GM19324 (cell line): ENCODE measurements around the gene MTCL1.

Experiments
- ATAC-seq: cut with Tn5 transposase; IDR thresholded peaks from one replicate; pipeline ENCODE4 v1.9.1; 2021; ENCODE audit warnings: mild to moderate bottlenecking, moderate library complexity; ENCODE audit not compliant: unreplicated experiment, low FRiP score

The MTCL1 gene

DNA sequence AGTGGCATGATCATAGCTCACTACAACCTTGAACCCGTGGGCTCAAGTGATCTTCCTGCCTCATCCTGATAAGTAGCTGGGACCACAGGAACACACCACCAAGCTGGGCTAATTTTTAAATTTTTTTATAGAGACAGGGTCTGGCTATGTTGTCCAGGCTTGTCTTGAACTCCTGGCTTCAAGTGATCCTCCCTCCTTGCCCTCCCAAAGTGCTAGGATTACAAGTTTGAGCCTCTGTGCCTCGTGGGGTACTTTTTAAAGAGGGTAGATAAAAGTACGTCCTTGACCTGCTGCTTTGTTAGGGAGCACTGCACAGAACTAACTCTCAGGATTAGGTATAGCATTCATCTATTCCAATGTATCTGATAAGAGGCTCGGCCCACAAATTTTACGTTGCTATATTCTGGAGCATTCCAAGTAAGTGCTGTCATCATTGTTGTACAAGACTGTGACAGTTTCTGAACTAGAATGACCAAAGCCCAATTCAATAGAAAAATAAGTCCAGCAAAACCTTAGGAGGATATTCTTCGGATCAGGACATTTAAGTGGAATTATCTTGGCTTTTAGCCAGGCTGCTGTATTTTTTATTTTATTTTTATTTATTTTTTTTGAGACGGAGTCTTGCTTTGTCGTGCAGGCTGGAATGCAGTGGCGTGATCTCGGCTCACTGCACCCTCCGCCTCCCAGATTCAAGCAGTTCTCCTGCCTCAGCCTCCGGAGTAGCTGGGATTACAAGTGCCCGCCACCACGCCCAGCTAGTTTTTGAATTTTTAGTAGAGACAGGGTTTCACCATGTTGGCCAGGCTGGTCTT is 4.1 kb downstream of the MTCL1 start:
- no peak for ATAC-seq

DNA sequence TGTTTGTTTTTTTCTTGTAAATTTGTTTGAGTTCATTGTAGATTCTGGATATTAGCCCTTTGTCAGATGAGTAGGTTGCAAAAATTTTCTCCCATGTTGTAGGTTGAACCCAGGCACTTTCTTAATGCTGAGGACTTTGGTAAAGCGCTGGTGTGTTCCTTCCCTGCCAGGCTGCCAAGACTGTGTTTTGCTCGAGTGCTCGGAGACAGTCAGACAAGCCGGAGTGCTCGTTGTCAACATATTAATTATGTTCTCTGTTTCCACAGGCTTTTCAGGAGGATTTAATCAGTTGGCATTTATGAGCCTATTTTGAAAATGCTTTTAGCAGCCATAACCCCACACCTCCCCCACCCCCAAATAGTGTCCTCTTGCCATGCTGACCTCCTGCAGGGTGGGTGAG is 6.4 kb downstream of the MTCL1 start:
- ATAC-seq, result no peak

DNA sequence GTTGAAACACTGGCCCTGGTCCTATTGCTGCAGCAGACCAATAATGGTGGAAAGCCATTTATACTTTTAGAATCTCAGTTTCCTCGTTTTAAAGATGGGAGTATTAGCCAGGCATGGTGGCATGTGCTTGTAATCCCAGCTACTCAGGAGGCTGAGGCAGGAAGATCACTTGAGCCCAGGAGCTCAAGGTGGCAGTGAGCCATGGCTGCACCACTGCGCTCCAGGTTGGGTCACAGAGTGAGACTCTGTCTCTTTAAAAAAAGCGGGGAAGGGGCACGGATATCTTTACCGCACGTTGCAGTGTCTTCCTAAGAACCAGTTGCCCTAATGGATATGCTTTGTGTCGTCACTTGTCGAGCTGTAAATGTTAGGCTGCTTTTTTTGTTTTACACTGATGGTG is 8.3 kb downstream of the MTCL1 start:
- no peak for ATAC-seq

DNA sequence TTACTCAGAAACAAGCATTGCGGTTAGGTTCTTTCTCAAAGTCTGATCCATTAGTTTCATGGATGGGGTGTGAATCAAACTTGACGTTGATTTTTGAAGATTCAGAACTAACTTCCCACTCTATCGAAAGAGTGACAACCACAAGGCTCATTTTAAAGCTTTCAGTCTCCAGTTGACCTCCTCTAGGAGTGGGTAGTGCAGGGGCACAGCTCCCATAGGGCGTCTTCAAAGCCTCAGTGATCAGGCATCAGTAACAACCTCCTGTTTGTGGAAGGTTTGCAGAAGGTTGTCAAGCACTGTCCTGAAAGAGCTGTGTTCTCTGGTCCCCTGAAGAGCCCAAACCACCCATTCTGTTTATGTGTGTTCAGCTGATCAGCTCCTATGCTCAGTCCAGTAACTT is 10.2 kb downstream of the MTCL1 start:
- ATAC-seq, result no peak

DNA sequence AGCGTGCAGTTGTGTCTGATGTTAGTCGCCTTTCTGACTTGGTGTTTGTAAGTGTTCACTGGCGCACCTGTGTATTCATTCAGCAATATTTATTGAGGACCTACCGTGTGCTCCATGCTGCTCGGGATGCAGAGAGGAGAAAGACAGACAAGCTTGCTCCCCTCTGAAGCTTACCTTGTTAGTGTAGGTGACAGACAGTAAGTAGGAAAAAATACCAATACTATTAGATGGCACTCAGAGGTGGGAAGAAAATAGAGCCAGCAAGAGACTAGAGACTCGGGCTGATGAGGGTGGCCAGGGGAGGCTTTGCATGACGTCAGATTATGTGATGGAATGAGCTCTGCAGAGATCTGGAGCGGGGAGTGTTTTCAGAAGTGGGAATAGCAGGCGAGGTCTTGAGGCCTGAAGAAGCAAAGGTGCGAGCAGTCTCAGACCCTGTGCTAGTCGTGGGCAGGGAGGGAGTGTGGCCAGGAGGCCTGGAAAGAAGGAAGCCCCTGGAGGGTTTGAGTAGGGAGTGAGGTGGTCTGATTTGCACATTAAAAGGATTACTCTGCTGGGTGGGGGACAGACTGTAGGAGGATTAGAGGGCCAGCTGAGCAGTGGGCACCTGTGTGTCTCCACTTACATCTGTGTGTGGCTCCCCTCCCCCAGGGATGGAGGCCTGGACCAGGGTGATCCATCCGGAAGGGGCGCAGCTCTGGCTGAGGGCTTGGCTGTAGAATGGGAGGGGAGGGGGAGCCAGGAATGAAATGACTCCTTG is 11.8 kb downstream of the MTCL1 start:
- no peak for ATAC-seq

DNA sequence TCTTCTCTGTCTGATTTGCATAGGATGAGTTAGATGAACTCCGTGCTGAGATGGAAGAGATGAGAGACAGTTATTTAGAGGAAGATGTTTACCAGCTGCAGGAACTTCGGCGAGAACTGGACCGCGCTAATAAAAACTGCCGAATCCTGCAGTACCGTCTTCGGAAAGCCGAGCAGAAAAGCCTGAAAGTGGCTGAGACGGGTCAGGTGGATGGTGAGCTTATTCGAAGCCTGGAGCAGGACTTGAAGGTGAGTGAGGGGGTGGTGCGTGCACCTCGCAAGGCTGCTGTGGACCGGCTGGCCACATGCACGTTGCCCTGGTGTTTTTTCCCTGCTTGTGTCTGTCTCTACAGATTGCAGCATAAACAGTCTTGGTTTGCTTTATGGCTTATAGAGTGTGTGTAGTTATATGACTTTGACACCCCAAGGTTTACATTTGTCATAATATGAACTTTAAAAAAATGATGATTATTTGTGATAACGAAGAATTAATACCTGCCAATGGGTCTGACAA is 13.1 kb downstream of the MTCL1 start:
- no peak for ATAC-seq

DNA sequence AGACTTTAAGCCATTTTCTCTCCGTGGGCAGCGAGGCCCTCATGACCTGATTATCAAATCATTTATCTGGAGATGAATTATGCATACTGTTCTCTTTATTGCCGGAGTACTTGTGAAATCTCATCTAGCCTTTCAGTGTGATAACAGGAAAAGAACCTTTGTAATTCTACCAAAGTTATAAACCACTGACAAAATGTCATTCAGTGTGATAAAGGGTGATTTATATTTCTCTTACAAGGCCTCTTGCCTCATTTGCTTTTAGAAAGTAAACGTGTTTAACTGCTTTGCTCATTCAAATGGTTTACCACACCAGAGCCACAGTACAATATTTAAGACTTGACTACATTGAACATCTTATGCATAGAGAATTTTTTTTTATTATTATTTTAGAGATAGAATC is 13.8 kb downstream of the MTCL1 start:
- no peak for ATAC-seq

DNA sequence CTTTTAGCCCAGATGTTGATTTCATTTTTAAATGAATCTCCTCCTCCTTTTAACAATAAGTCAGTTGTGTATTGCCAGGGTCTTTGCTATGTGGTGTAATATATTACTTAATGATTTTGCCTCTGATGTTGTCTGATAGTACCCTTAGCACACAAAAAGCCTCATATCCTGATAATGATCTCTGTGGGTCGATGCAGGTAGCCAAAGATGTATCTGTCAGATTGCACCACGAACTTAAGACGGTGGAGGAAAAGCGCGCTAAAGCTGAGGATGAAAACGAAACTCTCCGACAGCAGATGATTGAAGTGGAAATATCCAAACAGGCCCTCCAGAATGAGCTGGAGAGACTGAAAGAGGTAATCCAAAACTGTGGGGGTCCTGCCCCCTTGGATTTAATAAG is 14.8 kb downstream of the MTCL1 start:
- ATAC-seq, result no peak

DNA sequence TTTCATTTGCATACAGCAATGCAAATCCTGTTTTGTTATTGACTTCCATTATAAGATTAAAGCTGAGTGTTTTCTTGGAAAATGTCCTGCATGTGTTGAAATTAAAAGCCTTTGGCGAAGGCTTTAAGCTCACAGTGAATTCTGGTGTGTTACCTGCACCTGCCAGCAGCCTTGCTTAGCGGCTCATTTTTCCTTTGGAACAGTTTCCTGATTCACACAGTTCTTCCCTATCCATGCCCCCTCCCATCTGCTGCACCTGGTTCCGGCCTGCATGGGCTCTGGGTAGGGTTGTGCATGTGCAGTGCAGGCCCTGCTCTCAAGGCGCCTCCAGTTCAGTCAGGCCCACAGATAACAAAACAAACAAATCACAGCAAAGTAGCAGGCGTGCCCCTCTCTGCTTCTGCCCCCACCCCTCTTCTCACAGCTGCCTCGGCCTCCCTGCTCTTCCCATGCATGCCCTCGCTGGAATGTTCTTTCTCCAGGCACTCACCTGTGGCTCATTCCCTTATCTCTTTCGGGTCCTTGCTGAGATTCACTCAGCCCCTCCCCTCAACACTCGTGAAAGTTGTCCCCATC is 15.8 kb downstream of the MTCL1 start:
- ATAC-seq, result no peak

DNA sequence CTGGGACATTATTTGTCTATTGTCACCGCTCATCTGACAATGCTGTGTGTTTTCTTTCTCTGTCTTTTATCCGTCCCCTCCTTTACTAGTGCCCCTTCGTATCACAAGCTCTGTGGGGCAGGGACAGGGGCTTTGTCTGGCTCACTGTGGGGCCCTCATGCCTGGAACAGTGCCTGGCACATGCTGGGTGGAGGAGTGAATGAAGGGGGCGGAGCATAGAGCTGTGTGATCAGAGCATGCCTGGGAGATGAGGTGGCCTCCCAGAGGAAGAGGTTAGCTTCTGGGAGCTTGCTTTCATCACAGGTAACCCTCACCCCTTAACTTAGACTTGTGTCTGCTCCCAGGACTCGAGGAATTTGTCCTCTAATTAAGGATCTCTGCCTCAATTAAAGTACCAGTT is 16.4 kb downstream of the MTCL1 start:
- no peak for ATAC-seq

DNA sequence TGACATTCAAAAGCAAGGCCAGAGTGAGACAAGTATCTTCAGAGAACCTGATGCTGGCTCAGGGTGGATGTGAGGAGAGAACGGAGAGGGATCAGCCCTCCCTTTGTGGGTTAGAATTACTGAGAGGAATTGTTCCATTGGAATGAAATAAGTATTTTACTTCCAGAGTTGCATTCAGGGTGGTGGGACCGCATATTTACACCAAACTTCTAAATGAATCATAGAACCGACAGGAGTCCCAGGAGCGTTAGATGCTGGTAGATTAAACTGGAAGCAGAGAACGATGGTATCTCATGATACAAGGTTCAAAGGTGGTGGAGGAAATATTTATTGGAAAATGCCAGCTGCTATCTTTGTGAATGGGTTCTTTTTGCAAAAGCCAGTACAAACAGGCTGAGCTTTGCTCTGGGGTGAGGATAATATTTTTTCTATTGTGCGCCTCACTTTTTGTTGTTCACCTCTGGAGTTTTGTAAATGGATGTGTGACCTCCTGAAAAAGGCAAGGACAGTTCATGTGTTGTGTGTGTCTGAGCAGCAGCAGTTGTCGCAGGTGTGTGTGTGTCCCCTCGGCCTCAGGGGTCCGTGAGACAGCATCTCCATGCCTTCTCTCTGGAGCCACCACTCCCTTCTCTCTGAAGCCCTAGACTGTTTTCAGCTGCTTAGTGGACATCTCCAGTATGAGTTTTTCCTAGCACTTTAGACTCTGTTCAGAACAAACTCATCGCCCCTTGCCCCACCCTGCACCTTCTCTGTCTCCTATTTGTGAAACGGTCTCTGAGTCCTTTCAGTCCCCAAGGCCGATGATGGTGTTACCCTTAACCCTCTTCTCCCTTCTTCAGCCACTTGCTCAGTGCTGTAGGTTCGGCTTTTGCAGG is 17.8 kb downstream of the MTCL1 start:
- no peak for ATAC-seq

DNA sequence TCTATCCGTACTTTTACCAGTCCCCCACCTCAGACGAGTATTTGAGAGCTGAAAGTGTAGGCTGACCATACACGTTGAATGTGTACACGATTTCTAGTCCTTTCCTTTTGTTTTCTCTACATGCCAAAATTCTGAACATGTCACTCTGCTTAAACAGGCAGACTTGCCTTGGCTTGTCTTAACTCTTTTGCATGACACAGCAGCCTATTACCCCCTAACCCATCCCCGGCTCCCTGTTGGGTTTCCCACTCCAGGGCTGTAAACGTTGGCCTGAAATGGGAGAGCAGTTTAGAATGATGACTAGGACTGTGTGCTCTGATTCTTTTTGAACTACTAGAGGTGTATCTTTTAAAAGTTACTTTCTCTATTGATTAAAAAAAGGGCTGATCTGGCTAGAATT is 19.1 kb downstream of the MTCL1 start:
- no peak for ATAC-seq

DNA sequence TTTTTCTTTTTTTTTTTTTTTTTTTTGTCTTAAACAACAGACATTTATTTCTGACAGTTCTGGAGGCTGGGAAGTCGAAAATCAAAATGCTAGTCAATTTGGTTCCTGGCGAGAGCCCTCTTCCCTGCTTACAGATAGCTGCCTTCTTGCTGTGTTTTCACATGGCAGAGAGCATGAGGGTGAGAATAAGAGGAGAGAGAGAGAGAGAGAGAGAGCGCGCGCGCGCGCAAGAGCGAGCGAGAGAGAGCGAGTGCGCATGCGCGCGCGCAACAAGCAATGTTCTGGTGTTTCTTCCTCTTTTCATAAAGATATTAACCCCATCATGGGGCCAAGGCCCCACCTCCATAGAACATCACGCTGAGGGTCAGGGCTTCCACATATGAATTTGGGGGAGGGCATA is 20.9 kb downstream of the MTCL1 start:
- no peak for ATAC-seq

DNA sequence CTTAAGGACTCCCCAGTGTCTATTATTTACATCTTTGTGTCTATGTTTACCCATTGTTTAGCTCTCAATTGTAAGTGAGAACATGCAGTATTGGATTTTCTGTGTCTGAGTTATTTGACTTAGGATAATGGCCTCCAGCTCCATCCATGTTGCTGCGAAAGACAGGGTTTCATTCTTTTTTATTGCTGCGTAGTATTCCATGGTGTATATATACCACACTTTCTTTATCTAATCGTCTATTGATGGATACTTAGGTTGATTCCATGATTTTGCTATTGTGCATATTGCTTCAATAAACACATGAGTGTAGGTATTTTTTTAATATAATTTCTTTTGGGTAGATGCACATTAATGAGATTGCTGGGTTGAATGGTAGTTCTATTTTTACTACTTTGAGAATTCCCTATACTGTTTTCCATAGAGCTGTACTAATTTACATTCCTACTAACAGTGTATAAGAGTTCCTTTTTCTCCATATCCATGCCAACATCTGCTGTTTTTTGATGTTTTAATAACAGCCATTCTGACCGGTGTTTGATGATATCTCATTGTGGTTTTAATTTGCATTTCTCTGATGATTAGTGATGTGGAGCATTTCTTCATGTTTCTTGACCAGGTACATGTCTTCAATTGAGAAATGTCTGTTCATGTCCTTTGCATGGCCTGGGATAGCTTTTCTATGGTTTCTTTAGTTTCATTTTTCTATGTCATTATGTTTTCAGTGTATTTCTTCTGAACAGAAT is 21.8 kb downstream of the MTCL1 start:
- ATAC-seq, result no peak

DNA sequence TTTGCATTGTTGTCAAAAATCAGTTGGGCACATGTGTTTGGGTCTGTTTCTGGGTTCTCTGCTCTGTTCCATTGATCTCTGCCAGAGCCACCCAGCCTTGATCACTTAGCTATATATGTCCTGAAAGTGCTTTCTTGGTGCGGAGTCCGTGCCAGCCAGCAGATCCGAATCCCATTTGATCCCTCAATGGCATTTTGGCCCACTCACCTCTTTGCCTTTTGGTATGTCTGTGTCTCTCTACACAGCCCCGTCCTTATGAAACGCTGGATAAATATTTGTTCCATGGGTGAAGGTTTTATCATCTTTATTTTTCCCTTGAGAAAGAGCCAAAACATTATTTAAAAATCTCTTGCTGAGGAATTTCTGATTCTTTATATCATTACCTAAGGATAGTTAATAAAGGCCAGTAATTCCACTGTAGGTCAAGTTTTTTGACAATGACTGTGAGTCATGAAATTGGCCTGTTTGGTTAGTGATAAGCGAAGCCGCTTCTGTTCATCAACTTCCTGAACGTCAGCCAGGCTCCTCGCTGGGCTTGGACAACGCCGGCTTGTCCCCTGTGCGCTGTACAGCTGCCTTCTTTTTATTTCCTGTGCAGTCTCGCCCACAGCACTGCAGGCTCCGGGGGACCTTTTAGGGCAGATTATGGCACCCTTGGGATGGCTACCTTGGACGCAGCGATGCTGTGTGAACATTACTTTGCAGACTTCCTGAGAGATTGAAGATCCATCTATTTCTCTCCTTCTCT is 24.9 kb downstream of the MTCL1 start:
- no peak for ATAC-seq

DNA sequence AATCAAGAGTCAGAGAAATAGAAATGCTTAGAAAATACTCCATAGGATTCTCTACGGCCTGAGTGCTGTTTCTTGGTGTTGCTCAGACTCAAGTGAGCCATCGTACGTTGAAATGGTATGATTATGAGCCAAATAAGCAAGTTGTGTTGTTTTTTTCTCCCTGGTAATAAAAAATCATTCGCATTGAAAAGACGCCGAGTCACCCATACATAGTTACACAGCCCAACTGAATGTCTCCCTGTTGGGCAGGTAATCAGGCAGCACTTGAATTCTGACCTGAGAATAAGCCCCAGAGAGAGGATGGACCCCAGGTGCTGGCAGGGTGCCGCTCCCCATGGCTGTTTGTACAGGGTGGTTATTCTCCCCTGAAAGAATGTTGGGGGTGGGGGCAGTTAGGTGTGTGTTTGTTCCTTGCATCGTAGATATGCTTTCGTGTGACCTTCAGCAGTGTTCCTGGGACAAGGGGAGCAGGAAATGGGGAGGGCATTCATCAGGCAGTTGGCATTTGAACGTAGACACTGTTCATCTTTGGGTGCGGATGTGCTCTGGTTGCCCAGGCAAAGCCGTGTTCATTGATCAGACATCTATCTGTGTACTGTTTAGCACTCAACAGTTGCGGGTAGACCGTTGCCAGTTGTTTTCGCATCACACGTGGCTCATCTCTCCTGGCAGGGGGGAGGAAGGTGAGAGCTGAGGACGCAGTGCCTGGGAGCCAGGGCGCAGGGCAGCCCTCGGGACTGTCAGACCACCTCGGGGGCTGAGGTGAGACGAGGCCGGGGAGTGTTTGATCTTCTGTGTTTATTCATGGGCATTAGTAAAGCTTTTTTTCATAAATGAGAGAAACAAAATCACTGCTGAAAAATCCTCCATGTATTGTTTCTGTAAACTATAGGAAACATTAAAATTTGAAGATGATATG is 27.3 kb downstream of the MTCL1 start:
- no peak for ATAC-seq

DNA sequence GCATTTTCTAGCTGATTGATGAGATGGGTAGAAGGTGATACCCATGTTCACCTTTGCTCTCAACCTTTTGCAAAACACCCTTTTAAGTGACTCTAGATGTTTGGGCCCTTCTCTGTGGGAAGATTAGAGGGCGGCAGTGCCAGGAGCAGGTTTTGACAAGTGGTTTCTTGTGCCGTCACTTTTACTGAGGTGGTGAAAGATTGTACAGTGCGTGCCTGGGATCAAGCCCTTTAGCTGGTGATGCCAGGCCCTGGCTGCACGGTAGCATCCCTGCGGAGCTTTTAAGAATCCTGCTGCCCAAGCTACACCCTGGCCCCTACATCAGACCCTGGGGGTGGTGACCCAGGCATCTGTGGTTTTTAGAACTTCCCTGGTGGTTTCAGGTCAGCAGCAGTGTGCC is 29.1 kb downstream of the MTCL1 start:
- no peak for ATAC-seq

DNA sequence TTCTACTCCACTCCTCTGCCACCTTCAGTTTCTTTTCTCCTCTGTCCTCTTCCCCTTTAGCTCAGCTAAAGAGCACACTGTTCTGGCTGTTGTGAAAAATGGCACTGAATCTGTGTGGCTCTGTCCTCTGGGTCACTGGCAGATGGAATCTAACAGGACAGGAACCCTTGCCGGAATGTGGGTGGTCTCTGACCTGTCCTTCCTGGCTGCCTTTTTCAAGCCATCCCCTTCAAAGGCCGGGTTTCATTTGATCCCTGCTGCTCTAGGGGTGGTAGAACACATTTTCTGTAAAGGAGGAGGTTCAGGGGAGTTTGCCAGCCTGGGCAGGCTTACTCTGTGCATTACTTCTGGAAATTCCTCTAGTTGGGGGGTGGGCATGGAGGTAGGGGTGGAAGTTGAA is 29.9 kb downstream of the MTCL1 start:
- no peak for ATAC-seq
